Right renal cortex interstitium (tissue), 3 donors: Measurements from ENCODE around the gene SASH1. TPM values are rescaled to one million over a fixed set of nuclear protein-coding genes. Genes with fewer than 3 reads are reported as not detected.
"Not testable (repeated sequence)": the region's sequence is repeated elsewhere in the genome, so short reads cannot be mapped to it uniquely, and the experiment has no call there.

ENCODE experiments used
- DNase-seq, 3 donors: peaks; one replicate each; pipeline ENCODE4 v3.0.0-alpha.2; 2013; ENCODE audit warnings: low read depth in 3 of 3, low spot score in 2 of 3
- polyA plus RNA-seq, 3 donors: library from polyadenylated mRNA; unstranded; fragments of 120-200 nt; gene quantifications; one replicate each; pipeline ENCODE4 v1.2.1, GENCODE V29; 2013; ENCODE audit not compliant: insufficient read length in 3 of 3

SASH1 gene
- polyA plus RNA-seq, 3 donors = 26.7 to 27.7 (median 26.9) TPM

- DNase-seq = no peak
These were observed 230.2 kb downstream of the SASH1 start for GRCh38 chr6:148572676-148573335.

GRCh38 chr6:148573922-148574321, 231.3 kb downstream of the SASH1 start:
- DNase-seq = no peak

GRCh38 chr6:148577687-148578488, 235.2 kb downstream of the SASH1 start:
- DNase-seq = peak; percentile 53 to 58 (median 58)

GRCh38 chr6:148578489-148578814, 235.8 kb downstream of the SASH1 start:
- DNase-seq = no peak

- no peak for DNase-seq
These were observed 236.4 kb downstream of the SASH1 start for GRCh38 chr6:148578837-148579565.

GRCh38 chr6:148580442-148580841, 237.8 kb downstream of the SASH1 start:
- DNase-seq = no peak

GRCh38 chr6:148583631-148584030, 241.0 kb downstream of the SASH1 start:
- no peak for DNase-seq

- not testable (repeated sequence) for DNase-seq
These were observed 243.0 kb downstream of the SASH1 start for GRCh38 chr6:148585641-148586040.

- no peak for DNase-seq
These were observed 248.2 kb downstream of the SASH1 start for GRCh38 chr6:148590883-148591282.

GRCh38 chr6:148591656-148592055, 249.0 kb downstream of the SASH1 start:
- DNase-seq = no peak

- DNase-seq = no peak
These were observed 250.6 kb downstream of the SASH1 start for GRCh38 chr6:148593130-148593812.

- no peak for DNase-seq
These were observed 251.2 kb downstream of the SASH1 start for GRCh38 chr6:148593813-148594170.

GRCh38 chr6:148595550-148595949, 252.9 kb downstream of the SASH1 start:
- no peak for DNase-seq

GRCh38 chr6:148596891-148597455, 254.3 kb downstream of the SASH1 start:
- DNase-seq = no peak

GRCh38 chr6:148598724-148599123, 256.1 kb downstream of the SASH1 start:
- no peak for DNase-seq

- peak in 1 of 3 donors; percentile 44 for DNase-seq
These were observed 257.4 kb downstream of the SASH1 start for GRCh38 chr6:148599967-148600426.
